HEK293T (cell line): ENCODE data around the gene HOXD9.

Experiments
- ARNT ChIP-seq: fragments of 450-650 bp; IDR thresholded peaks from 2 replicates; pipeline ENCODE4 v1.6.1; 2017; ENCODE audit warnings: mild to moderate bottlenecking
- BHLHE40 ChIP-seq: fragments of 450-650 bp; IDR thresholded peaks from 2 replicates; pipeline ENCODE4 v1.6.1; 2016; ENCODE audit warnings: mild to moderate bottlenecking, moderate library complexity, borderline replicate concordance
- FOXA1 ChIP-seq: fragments of 450-650 bp; IDR thresholded peaks from 2 replicates; pipeline ENCODE4 v1.6.1; 2016; ENCODE audit warnings: mild to moderate bottlenecking
- FOXK2 ChIP-seq: fragments of 450-650 bp; IDR thresholded peaks from 2 replicates; pipeline ENCODE4 v1.6.1; 2016; ENCODE audit warnings: mild to moderate bottlenecking
- FOXM1 ChIP-seq: fragments of 450-650 bp; IDR thresholded peaks from 2 replicates; pipeline ENCODE4 v1.6.1; 2017; ENCODE audit warnings: mild to moderate bottlenecking, borderline replicate concordance
- LEF1 ChIP-seq: fragments of 450-650 bp; IDR thresholded peaks from 2 replicates; pipeline ENCODE4 v1.6.1; 2017; ENCODE audit warnings: mild to moderate bottlenecking, borderline replicate concordance
- NFRKB ChIP-seq: fragments of 450-650 bp; IDR thresholded peaks from 2 replicates; pipeline ENCODE4 v1.6.1; 2016; ENCODE audit warnings: mild to moderate bottlenecking, moderate library complexity
- PKNOX1 ChIP-seq: fragments of 450-650 bp; IDR thresholded peaks from 2 replicates; pipeline ENCODE4 v1.6.1; 2016
- SP1 ChIP-seq: fragments of 450-650 bp; IDR thresholded peaks from 2 replicates; pipeline ENCODE4 v1.6.1; 2017
- SUZ12 ChIP-seq: fragments of 450-650 bp; IDR thresholded peaks from 2 replicates; pipeline ENCODE4 v1.6.1; 2016; ENCODE audit warnings: mild to moderate bottlenecking
- TARDBP ChIP-seq: fragments of 450-650 bp; IDR thresholded peaks from 2 replicates; pipeline ENCODE4 v1.6.1; 2016
- ZNF384 ChIP-seq: fragments of 450-650 bp; IDR thresholded peaks from 2 replicates; pipeline ENCODE4 v1.6.1; 2016

GRCh38 chr2:176126929-176127773 lies 4.6 kb downstream of the HOXD9 start:
- TF ChIP-seq TARDBP (no peak), FOXM1 (no peak), SP1 (no peak), BHLHE40 (no peak), FOXK2 (no peak), SUZ12 (no peak), NFRKB (no peak), LEF1 (no peak), ARNT (no peak), FOXA1 (no peak), PKNOX1 (no peak), ZNF384 (no peak)
